Measurements from ENCODE around the gene CMTM3.

DNA sequence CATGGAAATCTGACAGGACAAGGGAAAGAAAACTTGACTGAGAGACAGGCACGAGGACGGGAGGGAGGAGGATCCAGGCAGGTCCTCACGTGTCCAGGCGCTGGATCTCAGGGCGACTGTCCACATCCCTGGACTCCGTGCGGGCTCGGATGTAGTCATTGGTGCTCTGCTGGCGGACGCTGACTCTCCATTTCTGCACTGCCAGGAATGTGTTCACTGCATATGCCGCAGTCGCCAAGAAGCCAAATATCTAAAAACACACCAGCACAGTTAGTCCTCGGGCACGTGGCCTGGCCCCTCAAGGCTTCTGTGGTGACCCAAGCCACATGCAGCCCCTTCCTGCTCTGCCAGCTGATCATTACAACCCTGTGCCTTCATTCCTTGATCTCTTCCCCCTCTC, 17.5 kb downstream of the CMTM3 start:
- TF ChIP-seq, protein P1, sequence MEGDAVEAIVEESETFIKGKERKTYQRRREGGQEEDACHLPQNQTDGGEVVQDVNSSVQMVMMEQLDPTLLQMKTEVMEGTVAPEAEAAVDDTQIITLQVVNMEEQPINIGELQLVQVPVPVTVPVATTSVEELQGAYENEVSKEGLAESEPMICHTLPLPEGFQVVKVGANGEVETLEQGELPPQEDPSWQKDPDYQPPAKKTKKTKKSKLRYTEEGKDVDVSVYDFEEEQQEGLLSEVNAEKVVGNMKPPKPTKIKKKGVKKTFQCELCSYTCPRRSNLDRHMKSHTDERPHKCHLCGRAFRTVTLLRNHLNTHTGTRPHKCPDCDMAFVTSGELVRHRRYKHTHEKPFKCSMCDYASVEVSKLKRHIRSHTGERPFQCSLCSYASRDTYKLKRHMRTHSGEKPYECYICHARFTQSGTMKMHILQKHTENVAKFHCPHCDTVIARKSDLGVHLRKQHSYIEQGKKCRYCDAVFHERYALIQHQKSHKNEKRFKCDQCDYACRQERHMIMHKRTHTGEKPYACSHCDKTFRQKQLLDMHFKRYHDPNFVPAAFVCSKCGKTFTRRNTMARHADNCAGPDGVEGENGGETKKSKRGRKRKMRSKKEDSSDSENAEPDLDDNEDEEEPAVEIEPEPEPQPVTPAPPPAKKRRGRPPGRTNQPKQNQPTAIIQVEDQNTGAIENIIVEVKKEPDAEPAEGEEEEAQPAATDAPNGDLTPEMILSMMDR (IDR thresholded peaks at IDR 0.05), result no peak
- TF ChIP-seq POLR2A (IDR thresholded peaks at IDR 0.05), result no peak
